Measurements from ENCODE around the gene FNDC4.

The FNDC4 gene

GRCh38 chr2:27489498-27490397, 5.3 kb downstream of the FNDC4 start, which contains the start of gene IFT172:
Gene IFT172 (minus strand): TSS chr2:27489743. CDS start chr2:27489653, 90 bp downstream.
- TF ChIP-seq, protein P1, sequence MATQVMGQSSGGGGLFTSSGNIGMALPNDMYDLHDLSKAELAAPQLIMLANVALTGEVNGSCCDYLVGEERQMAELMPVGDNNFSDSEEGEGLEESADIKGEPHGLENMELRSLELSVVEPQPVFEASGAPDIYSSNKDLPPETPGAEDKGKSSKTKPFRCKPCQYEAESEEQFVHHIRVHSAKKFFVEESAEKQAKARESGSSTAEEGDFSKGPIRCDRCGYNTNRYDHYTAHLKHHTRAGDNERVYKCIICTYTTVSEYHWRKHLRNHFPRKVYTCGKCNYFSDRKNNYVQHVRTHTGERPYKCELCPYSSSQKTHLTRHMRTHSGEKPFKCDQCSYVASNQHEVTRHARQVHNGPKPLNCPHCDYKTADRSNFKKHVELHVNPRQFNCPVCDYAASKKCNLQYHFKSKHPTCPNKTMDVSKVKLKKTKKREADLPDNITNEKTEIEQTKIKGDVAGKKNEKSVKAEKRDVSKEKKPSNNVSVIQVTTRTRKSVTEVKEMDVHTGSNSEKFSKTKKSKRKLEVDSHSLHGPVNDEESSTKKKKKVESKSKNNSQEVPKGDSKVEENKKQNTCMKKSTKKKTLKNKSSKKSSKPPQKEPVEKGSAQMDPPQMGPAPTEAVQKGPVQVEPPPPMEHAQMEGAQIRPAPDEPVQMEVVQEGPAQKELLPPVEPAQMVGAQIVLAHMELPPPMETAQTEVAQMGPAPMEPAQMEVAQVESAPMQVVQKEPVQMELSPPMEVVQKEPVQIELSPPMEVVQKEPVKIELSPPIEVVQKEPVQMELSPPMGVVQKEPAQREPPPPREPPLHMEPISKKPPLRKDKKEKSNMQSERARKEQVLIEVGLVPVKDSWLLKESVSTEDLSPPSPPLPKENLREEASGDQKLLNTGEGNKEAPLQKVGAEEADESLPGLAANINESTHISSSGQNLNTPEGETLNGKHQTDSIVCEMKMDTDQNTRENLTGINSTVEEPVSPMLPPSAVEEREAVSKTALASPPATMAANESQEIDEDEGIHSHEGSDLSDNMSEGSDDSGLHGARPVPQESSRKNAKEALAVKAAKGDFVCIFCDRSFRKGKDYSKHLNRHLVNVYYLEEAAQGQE (IDR thresholded peaks at IDR 0.05; ENCODE audit: insufficient read depth in 1 of 2, low read depth in 2 of 2, low read length in 2 of 2) = no peak
- peak; percentile 98 for TF ChIP-seq FOXP2 (optimal IDR thresholded peaks at IDR 0.05; ENCODE audit: borderline replicate concordance, extremely low read depth, extremely low read length, insufficient read depth)
- peak; percentile 41; the same call in 1 of the 2 replicates for TF ChIP-seq TAF1 (IDR thresholded peaks at IDR 0.05; ENCODE audit: borderline replicate concordance, insufficient read depth, low read length)
- TF ChIP-seq POLR2AphosphoS5 (IDR thresholded peaks at IDR 0.05; ENCODE audit: low read depth, low read length) = peak; percentile 91
- peak; percentile 79; the same call in 1 of the 2 replicates for TF ChIP-seq SIN3A (IDR thresholded peaks at IDR 0.05; ENCODE audit: borderline replicate concordance, insufficient read depth, low read length)

- no peak for TF ChIP-seq SIN3A (IDR thresholded peaks at IDR 0.05; ENCODE audit: borderline replicate concordance, insufficient read depth, low read length)
Measured at GRCh38 chr2:27489118-27489497, 5.9 kb downstream of the FNDC4 start.

GRCh38 chr2:27485496-27485895, 9.5 kb downstream of the FNDC4 start:
- TF ChIP-seq TAF1 (IDR thresholded peaks at IDR 0.05; ENCODE audit: borderline replicate concordance, insufficient read depth, low read length) = no peak
- TF ChIP-seq, protein P1 (IDR thresholded peaks at IDR 0.05; ENCODE audit: insufficient read depth in 1 of 2, low read depth in 2 of 2, low read length in 2 of 2) = no peak
- TF ChIP-seq SIN3A (IDR thresholded peaks at IDR 0.05; ENCODE audit: borderline replicate concordance, insufficient read depth, low read length) = no peak
- TF ChIP-seq POLR2AphosphoS5 (IDR thresholded peaks at IDR 0.05; ENCODE audit: low read depth, low read length) = no peak
- TF ChIP-seq FOXP2 (optimal IDR thresholded peaks at IDR 0.05; ENCODE audit: borderline replicate concordance, extremely low read depth, extremely low read length, insufficient read depth) = no peak

- TF ChIP-seq TAF1 (IDR thresholded peaks at IDR 0.05; ENCODE audit: borderline replicate concordance, insufficient read depth, low read length) = no peak
- TF ChIP-seq FOXP2 (optimal IDR thresholded peaks at IDR 0.05; ENCODE audit: borderline replicate concordance, extremely low read depth, extremely low read length, insufficient read depth) = no peak
- TF ChIP-seq, protein P1 (IDR thresholded peaks at IDR 0.05; ENCODE audit: insufficient read depth in 1 of 2, low read depth in 2 of 2, low read length in 2 of 2) = no peak
- no peak for TF ChIP-seq POLR2AphosphoS5 (IDR thresholded peaks at IDR 0.05; ENCODE audit: low read depth, low read length)
- TF ChIP-seq SIN3A (IDR thresholded peaks at IDR 0.05; ENCODE audit: borderline replicate concordance, insufficient read depth, low read length) = no peak
Measured at GRCh38 chr2:27471961-27472360, 23.0 kb downstream of the FNDC4 start.

GRCh38 chr2:27464443-27464842, 30.6 kb downstream of the FNDC4 start:
- TF ChIP-seq, protein P1 (IDR thresholded peaks at IDR 0.05; ENCODE audit: insufficient read depth in 1 of 2, low read depth in 2 of 2, low read length in 2 of 2) = no peak
- TF ChIP-seq SIN3A (IDR thresholded peaks at IDR 0.05; ENCODE audit: borderline replicate concordance, insufficient read depth, low read length) (no peak), TAF1 (IDR thresholded peaks at IDR 0.05; ENCODE audit: borderline replicate concordance, insufficient read depth, low read length) (no peak), POLR2AphosphoS5 (IDR thresholded peaks at IDR 0.05; ENCODE audit: low read depth, low read length) (no peak), FOXP2 (optimal IDR thresholded peaks at IDR 0.05; ENCODE audit: borderline replicate concordance, extremely low read depth, extremely low read length, insufficient read depth) (no peak)
